ENCODE data around the gene CELF1. TPM values are rescaled to one million over a fixed set of nuclear protein-coding genes. Genes with fewer than 3 reads are reported as not detected.

The CELF1 gene
- total and polyA plus RNA-seq, 10 of the 15 experiments (the other 5 are each of a cell fraction or from before 2014, with no cell fraction given) = 35.3 to 128 (median 85.7) TPM

- RAD21 ChIA-PET (ENCODE audit: unreplicated experiment) = no interaction called here
- no peak for FAIRE-seq
Measured at GRCh38 chr11:47527186-47527585, 25.7 kb downstream of the CELF1 start.

More at GRCh38 chr11:47527186-47527585, 25.7 kb downstream of the CELF1 start:
- DNase-seq (ENCODE audit: low read depth, low spot score) = no peak
- TF ChIP-seq ZZZ3 (IDR thresholded peaks at IDR 0.05; ENCODE audit: control insufficient read depth, insufficient read length, low read depth) (no peak), KAT2A (conservative IDR thresholded peaks at IDR 0.05; ENCODE audit: control insufficient read depth, low read depth, low read length) (no peak), PML (IDR thresholded peaks at IDR 0.05; ENCODE audit: low read length) (no peak), HCFC1 (IDR thresholded peaks at IDR 0.05; ENCODE audit: low read length) (no peak), STAT1 (conservative IDR thresholded peaks at IDR 0.05) (no peak), BCL11A (IDR thresholded peaks at IDR 0.05; ENCODE audit: low read depth, low read length) (no peak), RAD51 (IDR thresholded peaks at IDR 0.05) (no peak), ZNF687 (IDR thresholded peaks at IDR 0.05) (no peak), ZNF24 (IDR thresholded peaks at IDR 0.05) (no peak)
- WGBS (ENCODE audit: insufficient coverage, insufficient replicate concordance, low lambda C conversion rate, missing lambda C conversion rate) = 90% methylated on average over 6 of the region's 6 CpGs
- H3K9me3 ChIP-seq (replicated peaks; ENCODE audit: control insufficient read depth, insufficient read depth, low read length) = no peaks in the 10 kb centered on the region
- no peak overlapping the region for H3K4me2 ChIP-seq (ENCODE audit: control insufficient read depth, insufficient read depth)
- no peaks in the 10 kb centered on the region for H4K20me1 ChIP-seq (ENCODE audit: control insufficient read depth, insufficient read depth)
- no TSS peak for BruUV-seq (replicated peaks)
- peaks cover 91% of the 10 kb centered on the region for H3K79me2 ChIP-seq (ENCODE audit: control insufficient read depth, insufficient read depth, low read length)
- no peak overlapping the region for H3K4me3 ChIP-seq
- H2AFZ ChIP-seq (ENCODE audit: control insufficient read depth, low read depth, low read length) = no peak overlapping the region
- CTCF ChIA-PET = interaction anchor here (0.6 kb wide), 1 partner anchor 9 kb away, joined by 3 read pairs; no protein-coding TSS in a partner anchor
- H3K4me1 ChIP-seq (ENCODE audit: control insufficient read depth, insufficient read depth, low read length) = peaks cover 39% of the 10 kb centered on the region
- intact Hi-C loops (cut with micrococcal nuclease; ENCODE audit: unreplicated experiment) = no loop called here
- POLR2A ChIA-PET = interaction anchor here (0.6 kb wide), 2 partner anchors 14 to 279 kb away, joined by 3 to 5 read pairs; partner anchors contain the start of gene ACP2
- H3K27me3 ChIP-seq (replicated peaks in 1 of 2; ENCODE audit: control insufficient read depth in 2 of 2, insufficient read depth in 2 of 2, low read length in 1 of 2) = no peaks in the 10 kb centered on the region
- in situ Hi-C loops (cut with MboI) = no loop called here
- ATAC-seq = no peak
- H3K27ac ChIP-seq (ENCODE audit: control insufficient read depth, insufficient read depth) = no peak overlapping the region
- H3K9ac ChIP-seq (ENCODE audit: control insufficient read depth, insufficient read depth, low read length) = no peak overlapping the region
- peaks cover 0 to 11% of the 10 kb centered on the region in 2 experiments; a peak in 3 of 4 replicates for H3K36me3 ChIP-seq (ENCODE audit: control insufficient read depth in 2 of 2, insufficient read depth in 2 of 2, low read length in 1 of 2)
- SMC1A ChIA-PET (ENCODE audit: uncharacterized antibody, unreplicated experiment) = no interaction called here
